PC-3 (cell line): ENCODE measurements around the gene KRT6A. TPM values are rescaled to one million over a fixed set of nuclear protein-coding genes. Genes with fewer than 3 reads are reported as not detected.

Source experiments
- ATAC-seq: fragments of 200-7000 bp; cut with Tn5 transposase; 2 replicates; pipeline ENCODE4 v1.9.1; 2020; ENCODE audit warnings: mild to moderate bottlenecking, moderate library complexity
- BruUV-seq: library from RNA; stranded (reverse); fragments of 400-500 nt; replicated peaks from 2 replicates; lab custom pipeline; 2021; lab: Mats Ljungman, UMichigan
- CTCF ChIA-PET: fragments of 300-600 bp; sonication (Branson Sonifier 250); formaldehyde crosslinking; loops from one replicate; lab custom pipeline; 2022; ENCODE audit warnings: antibody characterized with exemption; lab: Charles Lee
- POLR2A ChIA-PET: fragments of 300-600 bp; sonication (Branson Sonifier 250); formaldehyde crosslinking; loops from one replicate; lab custom pipeline; 2022; ENCODE audit warnings: antibody characterized with exemption; ENCODE audit not compliant: unreplicated experiment; lab: Charles Lee
- DNase-seq: peaks from one replicate; pipeline ENCODE4 v3.0.0-alpha.2; 2015
- H2AFZ ChIP-seq: fragments of 300-600 bp; sonication (generic); 2 replicates; pipeline ENCODE4 v1.6.0; 2016; ENCODE audit warnings: antibody characterized with exemption, low read length
- H3F3A ChIP-seq: fragments of 300-600 bp; sonication (generic); one replicate; pipeline ENCODE4 v1.6.0; 2017; ENCODE audit warnings: antibody characterized with exemption, low read length, control low read depth, mild to moderate bottlenecking; ENCODE audit not compliant: unreplicated experiment
- H3K27ac ChIP-seq: fragments of 300-600 bp; sonication (generic); 2 replicates; pipeline ENCODE4 v1.5.1; 2016; ENCODE audit warnings: mild to moderate bottlenecking, low read length
- H3K27me3 ChIP-seq: fragments of 300-600 bp; sonication (generic); 2 replicates; pipeline ENCODE4 v1.6.1; 2016; ENCODE audit warnings: low read length, mixed read lengths
- H3K36me3 ChIP-seq: fragments of 300-600 bp; sonication (generic); 2 replicates; pipeline ENCODE4 v1.6.1; 2016; ENCODE audit warnings: low read depth, mixed run types, low read length, mixed read lengths
- H3K4me1 ChIP-seq: fragments of 300-600 bp; sonication (generic); 2 replicates; pipeline ENCODE4 v1.5.1; 2016; ENCODE audit warnings: low read length; ENCODE audit not compliant: insufficient read depth
- H3K4me2 ChIP-seq: fragments of 300-600 bp; sonication (generic); 2 replicates; pipeline ENCODE4 v1.6.0; 2016; ENCODE audit warnings: low read length
- H3K4me3 ChIP-seq: fragments of 300-600 bp; sonication (generic); 2 replicates; pipeline ENCODE4 v1.5.1; 2016; ENCODE audit warnings: mild to moderate bottlenecking, low read length, mixed read lengths
- H3K79me2 ChIP-seq: fragments of 300-600 bp; sonication (generic); 2 replicates; pipeline ENCODE4 v1.6.1; 2017; ENCODE audit warnings: low read length, mixed read lengths
- H3K9ac ChIP-seq: fragments of 300-600 bp; sonication (generic); 2 replicates; pipeline ENCODE4 v1.6.0; 2016; ENCODE audit warnings: mild to moderate bottlenecking, low read length
- H3K9me2 ChIP-seq: fragments of 300-600 bp; sonication (generic); replicated peaks from 2 replicates; pipeline ENCODE4 v1.6.1; 2016; ENCODE audit warnings: mixed run types, low read length, mixed read lengths
- H3K9me3 ChIP-seq: fragments of 300-600 bp; sonication (generic); 2 replicates; pipeline ENCODE4 v1.6.1; 2016; ENCODE audit warnings: low read length, mixed read lengths
- H4K20me1 ChIP-seq: fragments of 300-600 bp; sonication (generic); 2 replicates; pipeline ENCODE4 v1.6.1; 2016; ENCODE audit warnings: low read length, mixed read lengths
- CTCF ChIP-seq: fragments of 300-600 bp; sonication (generic); conservative IDR thresholded peaks from 2 replicates; pipeline ENCODE4 v1.5.1; 2017; ENCODE audit warnings: antibody characterized with exemption, low read depth, mild to moderate bottlenecking, low read length
- EZH2 ChIP-seq: fragments of 300-600 bp; sonication (generic); IDR thresholded peaks from one replicate; pipeline ENCODE4 v1.6.1; 2017; ENCODE audit warnings: antibody characterized with exemption, mild to moderate bottlenecking, low read length; ENCODE audit not compliant: unreplicated experiment
- EZH2phosphoT487 ChIP-seq: fragments of 300-600 bp; sonication (generic); IDR thresholded peaks from 2 replicates; pipeline ENCODE4 v1.6.1; 2018; ENCODE audit warnings: mild to moderate bottlenecking, antibody characterized with exemption, low read length, borderline replicate concordance
- intact Hi-C: fragments of 100-400 bp; cut with micrococcal nuclease; formaldehyde crosslinking; loops from 2 replicates; pipeline ENCODE4 v1.9.0; 2023
- total RNA-seq: library from RNA; depleted of rRNA; stranded (reverse); fragments of >200 nt; gene quantifications from 2 replicates; pipeline ENCODE4 v1.2.3, GENCODE V29; 2014

KRT6A gene
- total RNA-seq, 1 experiment from 2014 or later = 46.3 TPM

- POLR2A ChIA-PET = no interaction called here
- intact Hi-C loops = no loop called here
- ATAC-seq (no peak), DNase-seq (no peak)
- H3K9ac ChIP-seq = no peak overlapping the region
- no peaks in the 10 kb centered on the region for H3K27me3 ChIP-seq
- H3K36me3 ChIP-seq = no peaks in the 10 kb centered on the region
- no peaks in the 10 kb centered on the region for H3K79me2 ChIP-seq
- H4K20me1 ChIP-seq = no peaks in the 10 kb centered on the region
- peaks cover 7% of the 10 kb centered on the region for H3K4me1 ChIP-seq
- no peaks in the 10 kb centered on the region for H3F3A ChIP-seq
- no peak overlapping the region for H2AFZ ChIP-seq
- H3K27ac ChIP-seq = no peak overlapping the region
- no peaks in the 10 kb centered on the region for H3K9me2 ChIP-seq
- no peak overlapping the region for H3K4me3 ChIP-seq
- H3K4me2 ChIP-seq = no peak overlapping the region
- TF ChIP-seq EZH2 (no peak), CTCF (no peak), EZH2phosphoT487 (no peak)
- CTCF ChIA-PET = no interaction called here
- H3K9me3 ChIP-seq = no peaks in the 10 kb centered on the region
- BruUV-seq = no TSS peak
These were observed 40.8 kb upstream of the KRT6A start for GRCh38 chr12:52533686-52534470.

DNA sequence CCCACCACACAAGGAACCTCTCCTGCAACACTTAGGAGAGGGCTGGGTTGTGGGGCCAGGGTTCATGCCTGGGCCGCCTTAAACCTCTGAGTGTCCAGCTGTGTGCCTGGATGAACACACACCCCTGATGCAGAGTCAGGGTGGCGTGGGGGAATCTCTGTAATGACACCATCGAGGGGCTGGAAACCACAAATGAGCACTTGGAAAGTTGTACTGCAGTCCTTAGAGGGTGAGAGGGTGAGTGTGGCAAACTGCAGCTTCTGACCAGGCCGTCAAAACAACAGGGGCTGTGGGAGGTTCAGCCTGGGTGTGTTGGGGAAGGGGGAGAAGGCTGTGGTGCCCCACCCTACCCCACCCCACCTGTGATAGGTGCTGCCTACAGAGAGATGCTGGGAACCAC, 39.6 kb upstream of the KRT6A start:
- Histone ChIP-seq H3K9me3 (no peaks in the 10 kb centered on the region), H3K9me2 (no peaks in the 10 kb centered on the region), H3F3A (no peaks in the 10 kb centered on the region), H3K79me2 (no peaks in the 10 kb centered on the region), H3K36me3 (no peaks in the 10 kb centered on the region), H3K4me3 (no peak overlapping the region), H3K4me2 (no peak overlapping the region), H3K27me3 (no peaks in the 10 kb centered on the region), H4K20me1 (no peaks in the 10 kb centered on the region), H3K4me1 (no peaks in the 10 kb centered on the region), H3K27ac (no peak overlapping the region), H2AFZ (no peak overlapping the region), H3K9ac (no peak overlapping the region)
- no peak for TF ChIP-seq CTCF
- TF ChIP-seq EZH2phosphoT487 = no peak
- no peak for TF ChIP-seq EZH2
- intact Hi-C loops = no loop called here
- DNase-seq = no peak
- ChIA-PET POLR2A (no interaction called here), CTCF (no interaction called here)
- BruUV-seq = no TSS peak
- no peak for ATAC-seq

GRCh38 chr12:52531566-52532300, 38.7 kb upstream of the KRT6A start:
- H3K4me2 ChIP-seq = no peak overlapping the region
- no peaks in the 10 kb centered on the region for H3K4me1 ChIP-seq
- no peak overlapping the region for H3K9ac ChIP-seq
- POLR2A ChIA-PET = no interaction called here
- H3F3A ChIP-seq = no peaks in the 10 kb centered on the region
- H4K20me1 ChIP-seq = no peaks in the 10 kb centered on the region
- no peaks in the 10 kb centered on the region for H3K9me2 ChIP-seq
- ATAC-seq (no peak), DNase-seq (no peak)
- H3K27me3 ChIP-seq = no peaks in the 10 kb centered on the region
- H3K27ac ChIP-seq = no peak overlapping the region
- no TSS peak for BruUV-seq
- intact Hi-C loops = no loop called here
- CTCF ChIA-PET = no interaction called here
- no peak overlapping the region for H3K4me3 ChIP-seq
- no peaks in the 10 kb centered on the region for H3K9me3 ChIP-seq
- no peak overlapping the region for H2AFZ ChIP-seq
- TF ChIP-seq CTCF (no peak), EZH2 (no peak), EZH2phosphoT487 (no peak)
- no peaks in the 10 kb centered on the region for H3K79me2 ChIP-seq
- no peaks in the 10 kb centered on the region for H3K36me3 ChIP-seq
